K562 (cell line): Measurements from ENCODE around the gene HBM. TPM values are rescaled to one million over a fixed set of nuclear protein-coding genes. Genes with fewer than 3 reads are reported as not detected.
A peak's percentile ranks its signal among the peaks of the same experiment; 100 is the strongest.

ENCODE experiments used
- CBFB ChIP-seq: sonication (generic); formaldehyde crosslinking; IDR thresholded peaks from 2 replicates; pipeline ENCODE4 v1.4.0; 2020; ENCODE audit warnings: mild to moderate bottlenecking, missing genetic modification reagents
- FOXA1 ChIP-seq: fragments of 450-650 bp; IDR thresholded peaks from 2 replicates; pipeline ENCODE4 v1.6.1; 2016; ENCODE audit warnings: mild to moderate bottlenecking, borderline replicate concordance
- MTA1 ChIP-seq: fragments of 450-650 bp; IDR thresholded peaks from 2 replicates; pipeline ENCODE4 v1.6.1; 2017; ENCODE audit warnings: borderline replicate concordance
- NBN ChIP-seq: fragments of 450-650 bp; IDR thresholded peaks from 2 replicates; pipeline ENCODE4 v1.6.1; 2016; ENCODE audit warnings: low read depth, mild to moderate bottlenecking
- PCBP2 ChIP-seq: fragments of 200-400 bp; formaldehyde crosslinking; IDR thresholded peaks from 2 replicates; pipeline ENCODE4 v1.6.1; 2018; ENCODE audit warnings: low read length, low read depth, mild to moderate bottlenecking, moderate library complexity; ENCODE audit not compliant: poor library complexity, severe bottlenecking
- RBM17 ChIP-seq: fragments of 200-400 bp; formaldehyde crosslinking; IDR thresholded peaks from 2 replicates; pipeline ENCODE4 v1.6.1; 2017; ENCODE audit warnings: low read depth, mild to moderate bottlenecking, low read length, borderline replicate concordance
- RFX1 ChIP-seq: fragments of 450-650 bp; IDR thresholded peaks from 2 replicates; pipeline ENCODE4 v1.6.1; 2016; ENCODE audit warnings: mild to moderate bottlenecking, moderate library complexity
- SNRNP70 ChIP-seq: fragments of 200-400 bp; formaldehyde crosslinking; optimal IDR thresholded peaks from 2 replicates; pipeline ENCODE3; 2017; ENCODE audit warnings: low read depth, low read length
- TBL1XR1 ChIP-seq, 2 experiments: IDR thresholded peaks; 2 replicates each; pipeline ENCODE4 v1.6.1; 2012; ENCODE audit warnings: improper control_type of control experiment in 2 of 2, low read length in 2 of 2, mild to moderate bottlenecking in 1 of 2
- TEAD4 ChIP-seq, 2 experiments: sonication (generic) in 1 of 2; formaldehyde crosslinking in 1 of 2; IDR thresholded peaks; 2 replicates each; pipeline versions ENCODE4 v1.6.1 to v1.8.0; 2012 to 2022; ENCODE audit warnings: borderline replicate concordance in 1 of 2, inconsistent platforms in 1 of 2, low read length in 1 of 2, mild to moderate bottlenecking in 1 of 2, missing genetic modification reagents in 1 of 2
- WHSC1 ChIP-seq: IDR thresholded peaks from one replicate; pipeline ENCODE4 v1.6.1; 2012; ENCODE audit warnings: low read length, control low read depth, inconsistent platforms
- ZBTB7A ChIP-seq: IDR thresholded peaks from 2 replicates; pipeline ENCODE4 v1.6.1; 2011; ENCODE audit warnings: low read depth, mild to moderate bottlenecking, low read length, moderate library complexity, borderline replicate concordance; ENCODE audit not compliant: control insufficient read depth
- polyA plus RNA-seq, 8 experiments: library from polyadenylated mRNA; depleted of rRNA in 4 of 8; stranded (reverse) in 5 of 8; unstranded in 3 of 8; fragments of >200 nt; fragmentation: Nextera tagmentation in 2 of 8; fragmentation: Illumina TruSeq in 1 of 8; extraction: Ambion mirVana in 2 of 8; extraction: Trizol in 1 of 8; gene quantifications; 2 replicates each; pipeline versions ENCODE4 v1.2.1 to v1.2.3, GENCODE V29; 2011 to 2014; ENCODE audit warnings: inconsistent platforms in 1 of 8, missing spikeins in 1 of 8
- total RNA-seq, 7 experiments: library from RNA; depleted of rRNA in 6 of 7; stranded (reverse); fragments of >200 nt in 6 of 7; fragmentation: Illumina TruSeq in 2 of 7; extraction: Trizol in 2 of 7; gene quantifications; 2 replicates each; pipeline versions ENCODE4 v1.2.1 to v1.2.3, GENCODE V29; 2011 to 2021; ENCODE audit warnings: low replicate concordance in 1 of 7
- TF ChIP-seq, protein P1 (sequence below): sonication (generic); formaldehyde crosslinking; IDR thresholded peaks from 2 replicates; pipeline ENCODE4 v1.8.0; 2022; ENCODE audit warnings: mild to moderate bottlenecking, missing genetic modification reagents
- TF ChIP-seq, protein P2 (sequence below): fragments of 450-650 bp; IDR thresholded peaks from 2 replicates; pipeline ENCODE4 v1.6.1; 2016; ENCODE audit warnings: antibody characterized with exemption
- TF ChIP-seq, protein P3 (sequence below): fragments of 450-650 bp; formaldehyde crosslinking; IDR thresholded peaks from 2 replicates; pipeline ENCODE4 v1.4.0; 2022; ENCODE audit warnings: missing genetic modification characterization
- TF ChIP-seq, protein P4 (sequence below): sonication (generic); formaldehyde crosslinking; IDR thresholded peaks from 2 replicates; pipeline ENCODE4 v1.8.0; 2023; ENCODE audit warnings: mild to moderate bottlenecking, missing genetic modification reagents
- TF ChIP-seq, protein P5 (sequence below): fragments of 450-650 bp; formaldehyde crosslinking; IDR thresholded peaks from 2 replicates; pipeline ENCODE4 v1.4.0; 2020; ENCODE audit warnings: mild to moderate bottlenecking, moderate library complexity

The HBM gene
- total and polyA plus RNA-seq, 9 of the 15 experiments (the other 6 are each of a cell fraction or from before 2014, with no cell fraction given), result not detected

DNA sequence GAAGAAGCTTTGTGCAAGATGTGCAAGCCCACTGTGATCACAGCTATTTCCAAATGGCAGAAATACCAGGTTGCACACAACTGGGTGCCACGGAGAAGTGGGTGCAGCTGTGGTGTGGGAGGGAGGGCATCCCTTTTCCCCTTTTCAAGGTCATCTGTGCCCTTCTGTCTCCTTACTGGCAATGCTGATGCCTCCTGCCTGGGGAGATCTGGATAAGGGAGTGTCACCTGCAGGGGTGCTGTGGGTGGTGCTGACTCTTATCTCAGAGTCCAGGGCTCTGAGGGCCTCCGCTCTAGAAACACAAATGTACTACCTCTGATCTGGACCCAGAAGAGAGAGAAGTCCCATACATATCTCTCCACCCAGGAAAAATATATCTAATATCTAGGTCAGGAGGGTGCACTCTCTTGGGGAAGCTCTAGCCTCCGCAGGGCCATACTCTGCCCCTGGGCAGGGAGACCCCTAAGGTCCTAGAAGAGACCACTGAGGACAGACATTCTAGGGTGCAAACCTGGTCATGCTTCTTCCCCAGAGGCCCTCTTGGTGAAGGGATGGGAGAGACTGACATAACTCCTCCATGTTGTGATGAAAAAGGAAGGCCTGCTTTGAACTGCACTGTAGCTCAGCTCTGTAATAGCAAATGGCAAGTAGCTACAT, 45.8 kb upstream of the HBM start (continued):
- TF ChIP-seq, protein P1, sequence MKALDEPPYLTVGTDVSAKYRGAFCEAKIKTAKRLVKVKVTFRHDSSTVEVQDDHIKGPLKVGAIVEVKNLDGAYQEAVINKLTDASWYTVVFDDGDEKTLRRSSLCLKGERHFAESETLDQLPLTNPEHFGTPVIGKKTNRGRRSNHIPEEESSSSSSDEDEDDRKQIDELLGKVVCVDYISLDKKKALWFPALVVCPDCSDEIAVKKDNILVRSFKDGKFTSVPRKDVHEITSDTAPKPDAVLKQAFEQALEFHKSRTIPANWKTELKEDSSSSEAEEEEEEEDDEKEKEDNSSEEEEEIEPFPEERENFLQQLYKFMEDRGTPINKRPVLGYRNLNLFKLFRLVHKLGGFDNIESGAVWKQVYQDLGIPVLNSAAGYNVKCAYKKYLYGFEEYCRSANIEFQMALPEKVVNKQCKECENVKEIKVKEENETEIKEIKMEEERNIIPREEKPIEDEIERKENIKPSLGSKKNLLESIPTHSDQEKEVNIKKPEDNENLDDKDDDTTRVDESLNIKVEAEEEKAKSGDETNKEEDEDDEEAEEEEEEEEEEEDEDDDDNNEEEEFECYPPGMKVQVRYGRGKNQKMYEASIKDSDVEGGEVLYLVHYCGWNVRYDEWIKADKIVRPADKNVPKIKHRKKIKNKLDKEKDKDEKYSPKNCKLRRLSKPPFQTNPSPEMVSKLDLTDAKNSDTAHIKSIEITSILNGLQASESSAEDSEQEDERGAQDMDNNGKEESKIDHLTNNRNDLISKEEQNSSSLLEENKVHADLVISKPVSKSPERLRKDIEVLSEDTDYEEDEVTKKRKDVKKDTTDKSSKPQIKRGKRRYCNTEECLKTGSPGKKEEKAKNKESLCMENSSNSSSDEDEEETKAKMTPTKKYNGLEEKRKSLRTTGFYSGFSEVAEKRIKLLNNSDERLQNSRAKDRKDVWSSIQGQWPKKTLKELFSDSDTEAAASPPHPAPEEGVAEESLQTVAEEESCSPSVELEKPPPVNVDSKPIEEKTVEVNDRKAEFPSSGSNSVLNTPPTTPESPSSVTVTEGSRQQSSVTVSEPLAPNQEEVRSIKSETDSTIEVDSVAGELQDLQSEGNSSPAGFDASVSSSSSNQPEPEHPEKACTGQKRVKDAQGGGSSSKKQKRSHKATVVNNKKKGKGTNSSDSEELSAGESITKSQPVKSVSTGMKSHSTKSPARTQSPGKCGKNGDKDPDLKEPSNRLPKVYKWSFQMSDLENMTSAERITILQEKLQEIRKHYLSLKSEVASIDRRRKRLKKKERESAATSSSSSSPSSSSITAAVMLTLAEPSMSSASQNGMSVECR, result no peak
- TF ChIP-seq WHSC1, result no peak
- TF ChIP-seq RFX1, result no peak
- TF ChIP-seq TBL1XR1 (IDR thresholded peaks at IDR 0.05; ENCODE audit: low read length in 2 of 2), result peak in 1 of 2 experiments; percentile 66; a peak in 2 of 4 replicates
- no peak for TF ChIP-seq NBN
- peak; percentile 89 for TF ChIP-seq TEAD4 (IDR thresholded peaks at IDR 0.05; ENCODE audit: low read length)
- no peak for TF ChIP-seq TEAD4 (CRISPR knock-in tag; IDR thresholded peaks at IDR 0.05; ENCODE audit: borderline replicate concordance)
- TF ChIP-seq, protein P2, sequence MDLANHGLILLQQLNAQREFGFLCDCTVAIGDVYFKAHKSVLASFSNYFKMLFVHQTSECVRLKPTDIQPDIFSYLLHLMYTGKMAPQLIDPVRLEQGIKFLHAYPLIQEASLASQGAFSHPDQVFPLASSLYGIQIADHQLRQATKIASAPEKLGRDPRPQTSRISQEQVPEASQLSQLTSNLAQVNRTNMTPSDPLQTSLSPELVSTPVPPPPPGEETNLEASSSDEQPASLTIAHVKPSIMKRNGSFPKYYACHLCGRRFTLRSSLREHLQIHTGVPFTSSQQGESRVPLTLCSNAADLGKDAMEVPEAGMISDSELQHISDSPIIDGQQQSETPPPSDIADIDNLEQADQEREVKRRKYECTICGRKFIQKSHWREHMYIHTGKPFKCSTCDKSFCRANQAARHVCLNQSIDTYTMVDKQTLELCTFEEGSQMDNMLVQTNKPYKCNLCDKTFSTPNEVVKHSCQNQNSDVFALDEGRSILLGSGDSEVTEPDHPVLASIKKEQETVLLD, result peak; percentile 34; the same call in 1 of the 2 replicates
- no peak for TF ChIP-seq CBFB (CRISPR knock-in tag)
- no peak for TF ChIP-seq RBM17
- no peak for TF ChIP-seq FOXA1
- TF ChIP-seq PCBP2, result no peak
- TF ChIP-seq SNRNP70, result no peak
- TF ChIP-seq ZBTB7A, result peak; percentile 42; the same call in 1 of the 2 replicates
- TF ChIP-seq, protein P3, sequence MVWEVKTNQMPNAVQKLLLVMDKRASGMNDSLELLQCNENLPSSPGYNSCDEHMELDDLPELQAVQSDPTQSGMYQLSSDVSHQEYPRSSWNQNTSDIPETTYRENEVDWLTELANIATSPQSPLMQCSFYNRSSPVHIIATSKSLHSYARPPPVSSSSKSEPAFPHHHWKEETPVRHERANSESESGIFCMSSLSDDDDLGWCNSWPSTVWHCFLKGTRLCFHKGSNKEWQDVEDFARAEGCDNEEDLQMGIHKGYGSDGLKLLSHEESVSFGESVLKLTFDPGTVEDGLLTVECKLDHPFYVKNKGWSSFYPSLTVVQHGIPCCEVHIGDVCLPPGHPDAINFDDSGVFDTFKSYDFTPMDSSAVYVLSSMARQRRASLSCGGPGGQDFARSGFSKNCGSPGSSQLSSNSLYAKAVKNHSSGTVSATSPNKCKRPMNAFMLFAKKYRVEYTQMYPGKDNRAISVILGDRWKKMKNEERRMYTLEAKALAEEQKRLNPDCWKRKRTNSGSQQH (CRISPR knock-in tag), result no peak
- TF ChIP-seq, protein P4, sequence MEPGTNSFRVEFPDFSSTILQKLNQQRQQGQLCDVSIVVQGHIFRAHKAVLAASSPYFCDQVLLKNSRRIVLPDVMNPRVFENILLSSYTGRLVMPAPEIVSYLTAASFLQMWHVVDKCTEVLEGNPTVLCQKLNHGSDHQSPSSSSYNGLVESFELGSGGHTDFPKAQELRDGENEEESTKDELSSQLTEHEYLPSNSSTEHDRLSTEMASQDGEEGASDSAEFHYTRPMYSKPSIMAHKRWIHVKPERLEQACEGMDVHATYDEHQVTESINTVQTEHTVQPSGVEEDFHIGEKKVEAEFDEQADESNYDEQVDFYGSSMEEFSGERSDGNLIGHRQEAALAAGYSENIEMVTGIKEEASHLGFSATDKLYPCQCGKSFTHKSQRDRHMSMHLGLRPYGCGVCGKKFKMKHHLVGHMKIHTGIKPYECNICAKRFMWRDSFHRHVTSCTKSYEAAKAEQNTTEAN (CRISPR knock-in tag), result no peak
- TF ChIP-seq MTA1, result 0 out of 2 replicates have a peak, but pooled peaks have one; percentile 48
- TF ChIP-seq, protein P5, sequence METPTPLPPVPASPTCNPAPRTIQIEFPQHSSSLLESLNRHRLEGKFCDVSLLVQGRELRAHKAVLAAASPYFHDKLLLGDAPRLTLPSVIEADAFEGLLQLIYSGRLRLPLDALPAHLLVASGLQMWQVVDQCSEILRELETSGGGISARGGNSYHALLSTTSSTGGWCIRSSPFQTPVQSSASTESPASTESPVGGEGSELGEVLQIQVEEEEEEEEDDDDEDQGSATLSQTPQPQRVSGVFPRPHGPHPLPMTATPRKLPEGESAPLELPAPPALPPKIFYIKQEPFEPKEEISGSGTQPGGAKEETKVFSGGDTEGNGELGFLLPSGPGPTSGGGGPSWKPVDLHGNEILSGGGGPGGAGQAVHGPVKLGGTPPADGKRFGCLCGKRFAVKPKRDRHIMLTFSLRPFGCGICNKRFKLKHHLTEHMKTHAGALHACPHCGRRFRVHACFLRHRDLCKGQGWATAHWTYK (CRISPR knock-in tag), result 0 out of 2 replicates have a peak, but pooled peaks have one; percentile 56
